ENCODE results near the gene TXNL4B.

DNA sequence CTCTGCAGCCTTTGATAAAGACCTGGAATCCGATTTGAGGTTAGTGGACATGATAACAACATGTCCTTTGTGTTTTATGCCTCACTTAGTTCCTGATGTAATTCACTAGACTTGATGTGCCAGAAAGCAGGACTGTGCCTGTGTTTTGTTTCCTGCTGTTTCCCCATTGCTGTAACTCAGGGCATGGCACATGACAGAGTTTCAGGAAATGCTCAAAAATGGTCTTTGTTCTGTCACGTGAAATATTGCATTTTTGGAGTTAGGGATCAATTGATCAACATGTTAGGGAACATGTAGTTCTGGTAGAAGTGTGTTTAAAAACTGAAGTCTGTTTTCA, 33.0 kb upstream of the TXNL4B start:
- TF ChIP-seq, protein P1, sequence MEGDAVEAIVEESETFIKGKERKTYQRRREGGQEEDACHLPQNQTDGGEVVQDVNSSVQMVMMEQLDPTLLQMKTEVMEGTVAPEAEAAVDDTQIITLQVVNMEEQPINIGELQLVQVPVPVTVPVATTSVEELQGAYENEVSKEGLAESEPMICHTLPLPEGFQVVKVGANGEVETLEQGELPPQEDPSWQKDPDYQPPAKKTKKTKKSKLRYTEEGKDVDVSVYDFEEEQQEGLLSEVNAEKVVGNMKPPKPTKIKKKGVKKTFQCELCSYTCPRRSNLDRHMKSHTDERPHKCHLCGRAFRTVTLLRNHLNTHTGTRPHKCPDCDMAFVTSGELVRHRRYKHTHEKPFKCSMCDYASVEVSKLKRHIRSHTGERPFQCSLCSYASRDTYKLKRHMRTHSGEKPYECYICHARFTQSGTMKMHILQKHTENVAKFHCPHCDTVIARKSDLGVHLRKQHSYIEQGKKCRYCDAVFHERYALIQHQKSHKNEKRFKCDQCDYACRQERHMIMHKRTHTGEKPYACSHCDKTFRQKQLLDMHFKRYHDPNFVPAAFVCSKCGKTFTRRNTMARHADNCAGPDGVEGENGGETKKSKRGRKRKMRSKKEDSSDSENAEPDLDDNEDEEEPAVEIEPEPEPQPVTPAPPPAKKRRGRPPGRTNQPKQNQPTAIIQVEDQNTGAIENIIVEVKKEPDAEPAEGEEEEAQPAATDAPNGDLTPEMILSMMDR (IDR thresholded peaks at IDR 0.05) = no peak
- no peak for TF ChIP-seq POLR2AphosphoS5 (IDR thresholded peaks at IDR 0.05; ENCODE audit: low read depth, low read length)

All from Panc1 (cell line).